Thyroid gland (tissue), 4 donors: ENCODE results near the gene TMEM273.

Experiments used
- POLR2A ChIP-seq, 2 donors: fragments of 450-650 bp; IDR thresholded peaks; one replicate each; pipeline ENCODE4 v1.6.1; 2017; ENCODE audit warnings: antibody characterized with exemption in 2 of 2, mild to moderate bottlenecking in 2 of 2, moderate library complexity in 1 of 2
- TF ChIP-seq, protein P1 (sequence below), 6 experiments: fragments of 200-600 bp in 3 of 6; fragments of 450-650 bp in 3 of 6; sonication (generic) in 3 of 6; IDR thresholded peaks; one replicate each; pipeline ENCODE4 v1.5.1; 2016 to 2019; ENCODE audit warnings: antibody characterized with exemption in 6 of 6, mild to moderate bottlenecking in 2 of 6, inconsistent platforms in 1 of 6, moderate library complexity in 1 of 6

DNA sequence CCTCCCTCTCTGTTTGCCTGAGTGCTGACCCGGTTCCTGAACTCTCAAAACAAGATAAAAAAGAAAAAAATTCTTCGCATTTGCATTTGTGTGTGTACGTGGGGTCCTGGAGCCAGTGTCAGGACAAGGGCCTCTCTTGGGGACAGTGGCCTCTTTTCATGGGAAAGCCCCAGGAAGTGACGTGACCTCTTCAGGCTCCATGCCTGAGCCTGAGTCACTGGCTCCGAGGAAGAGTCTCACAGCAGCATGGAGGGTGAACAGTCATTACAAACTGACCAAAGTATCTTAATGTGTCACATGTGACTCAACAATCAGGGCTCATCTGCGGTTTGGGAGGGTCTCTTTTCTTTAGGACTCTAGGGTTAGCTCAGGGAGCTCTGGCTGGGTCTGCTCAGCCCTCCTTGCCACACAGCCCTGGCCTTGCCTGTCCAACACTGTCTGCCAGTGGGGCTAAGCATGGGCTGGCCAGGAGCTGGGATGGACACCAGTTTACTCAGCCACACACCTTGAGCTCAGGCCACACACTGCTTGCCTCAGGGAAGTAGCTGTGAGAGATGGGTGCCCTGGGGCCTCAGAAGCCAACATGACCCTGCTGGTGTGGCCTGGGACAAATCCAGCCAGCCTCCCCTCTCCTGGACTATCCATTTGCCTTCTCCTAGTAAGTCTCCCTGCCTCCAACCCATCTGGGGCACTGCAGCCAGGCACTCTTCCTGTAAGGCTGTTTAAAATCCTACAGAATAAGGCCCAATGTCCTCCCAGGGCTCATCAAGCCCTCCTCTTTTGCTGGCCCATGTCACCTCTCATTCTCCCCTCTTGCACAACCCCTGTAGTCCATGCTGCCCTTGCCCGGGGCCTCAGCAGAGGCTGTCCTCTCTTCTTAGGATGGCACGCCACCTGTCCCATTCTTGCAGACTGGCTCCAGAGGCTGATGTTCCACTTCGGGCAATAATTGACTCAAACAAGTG is 10.5 kb downstream of the TMEM273 start:
- TF ChIP-seq, protein P1, sequence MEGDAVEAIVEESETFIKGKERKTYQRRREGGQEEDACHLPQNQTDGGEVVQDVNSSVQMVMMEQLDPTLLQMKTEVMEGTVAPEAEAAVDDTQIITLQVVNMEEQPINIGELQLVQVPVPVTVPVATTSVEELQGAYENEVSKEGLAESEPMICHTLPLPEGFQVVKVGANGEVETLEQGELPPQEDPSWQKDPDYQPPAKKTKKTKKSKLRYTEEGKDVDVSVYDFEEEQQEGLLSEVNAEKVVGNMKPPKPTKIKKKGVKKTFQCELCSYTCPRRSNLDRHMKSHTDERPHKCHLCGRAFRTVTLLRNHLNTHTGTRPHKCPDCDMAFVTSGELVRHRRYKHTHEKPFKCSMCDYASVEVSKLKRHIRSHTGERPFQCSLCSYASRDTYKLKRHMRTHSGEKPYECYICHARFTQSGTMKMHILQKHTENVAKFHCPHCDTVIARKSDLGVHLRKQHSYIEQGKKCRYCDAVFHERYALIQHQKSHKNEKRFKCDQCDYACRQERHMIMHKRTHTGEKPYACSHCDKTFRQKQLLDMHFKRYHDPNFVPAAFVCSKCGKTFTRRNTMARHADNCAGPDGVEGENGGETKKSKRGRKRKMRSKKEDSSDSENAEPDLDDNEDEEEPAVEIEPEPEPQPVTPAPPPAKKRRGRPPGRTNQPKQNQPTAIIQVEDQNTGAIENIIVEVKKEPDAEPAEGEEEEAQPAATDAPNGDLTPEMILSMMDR (IDR thresholded peaks at IDR 0.05) = no peak
- no peak for TF ChIP-seq POLR2A (IDR thresholded peaks at IDR 0.05)
